ENCODE results near the gene WDR81. TPM values are rescaled to one million over a fixed set of nuclear protein-coding genes. Genes with fewer than 3 reads are reported as not detected.
A peak's percentile ranks its signal among the peaks of the same experiment; 100 is the strongest.

The WDR81 gene
- total and polyA plus RNA-seq, 2 donors (not counting 3 experiments of a cell fraction or from before 2014, with no cell fraction given) = 10.4 to 17.3 TPM

DNA sequence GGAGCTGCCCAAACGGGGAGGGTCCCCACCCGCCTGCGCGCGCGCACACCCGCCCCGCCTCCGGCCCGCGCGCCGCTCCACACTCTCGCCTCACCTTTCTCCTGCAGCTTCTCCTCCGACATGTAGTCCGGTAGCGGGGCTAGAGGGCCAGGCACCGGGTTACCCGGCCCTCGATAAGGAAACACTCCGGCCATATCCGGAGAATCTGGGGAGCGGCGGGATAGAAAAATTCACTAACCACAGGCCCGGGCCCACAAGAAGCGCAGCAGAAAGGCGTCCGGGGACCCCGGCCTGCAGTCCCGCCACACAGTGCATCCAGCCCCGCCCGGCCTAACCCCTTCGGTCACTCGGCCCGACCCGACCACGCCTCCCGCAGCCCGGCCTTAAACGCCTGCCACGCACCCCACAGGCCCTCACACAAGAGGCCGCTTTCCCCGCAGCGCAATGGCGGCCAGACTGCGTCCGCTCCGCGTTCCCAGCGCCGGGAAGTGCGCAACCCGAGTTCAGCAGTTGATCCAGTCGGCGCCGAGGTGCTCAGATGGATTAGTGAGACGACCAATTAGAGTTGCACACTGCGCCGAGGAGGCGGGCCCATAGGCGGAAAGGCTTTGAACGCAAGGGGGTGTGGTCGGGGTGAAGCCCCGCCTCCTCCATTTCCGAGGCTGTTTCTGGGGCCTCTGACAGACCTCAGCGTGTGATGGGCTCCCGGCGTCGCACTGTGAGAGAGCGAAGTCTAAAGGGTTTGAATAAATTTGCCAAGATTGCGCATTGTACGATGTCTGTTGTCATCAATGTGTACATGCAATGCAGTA lies 39.9 kb upstream of the WDR81 start, which contains the start of gene PRPF8:
PRPF8 (minus strand) TSS at position 490 of the 812 bp plus-strand sequence; CDS start at position 194, 296 bp downstream.
- peak within 1 kb of the TSS; percentile 77 for H2AFZ ChIP-seq (ENCODE audit: low read depth, low read length)
- no peaks in the 10 kb centered on the region for H3K9me3 ChIP-seq (replicated peaks; ENCODE audit: control insufficient read depth, insufficient read depth, low read length)
- peaks cover 8% of the 10 kb centered on the region for H3K4me1 ChIP-seq (ENCODE audit: control insufficient read depth, extremely low read depth, insufficient read depth, low read length)
- H3K4me2 ChIP-seq (ENCODE audit: insufficient read depth, low read length) = peak within 1 kb of the TSS; percentile 83
- ChIA-PET CTCF (interaction anchor here (0.8 to 1.5 kb wide), 8 partner anchors 15 to 99 kb away, joined by 3 to 7 read pairs (median 4); partner anchors contain the start of gene SCARF1), POLR2A (interaction anchor here (0.6 to 1.0 kb wide), 2 partner anchors 13 to 31 kb away, joined by 7 to 11 read pairs; no protein-coding TSS in a partner anchor)
- peaks cover 23% of the 10 kb centered on the region in 2 experiments for H3K36me3 ChIP-seq (ENCODE audit: control insufficient read depth in 2 of 2, extremely low read depth in 1 of 2, insufficient read depth in 2 of 2, low read length in 2 of 2)
- peak within 1 kb of the TSS; percentile 81 for H3K9ac ChIP-seq (replicated peaks; ENCODE audit: extremely low read depth, insufficient read depth, low read length)
- intact Hi-C loops (cut with micrococcal nuclease) = loop anchor here (1.0 to 2.0 kb wide), 3 partner anchors 26 to 36 kb away; partner anchors contain the start of genes RILP and TLCD2
- dilution Hi-C loops (cut with MboI; ENCODE audit: extremely low pct_ligation_motif_present, low sequenced_read_pairs) = no loop called here
- FAIRE-seq = peak; percentile 98
- peak; percentile 99 for DNase-seq (ENCODE audit: low read depth, low spot score)
- TF ChIP-seq POLR2AphosphoS5 (IDR thresholded peaks at IDR 0.05; ENCODE audit: insufficient read depth, low read depth, low read length) (peak; percentile 83), EZH2 (IDR thresholded peaks at IDR 0.05; ENCODE audit: borderline replicate concordance, low read depth, low read length, severe bottlenecking) (no peak), FOS (IDR thresholded peaks at IDR 0.05; ENCODE audit: borderline replicate concordance, insufficient read depth, low read length) (no peak), POLR2A (IDR thresholded peaks at IDR 0.05; ENCODE audit: low read depth, low read length) (peak; percentile 88), MYC (IDR thresholded peaks at IDR 0.05; ENCODE audit: low read depth, low read length) (no peak), GATA2 (IDR thresholded peaks at IDR 0.05; ENCODE audit: insufficient read depth, insufficient read length, low read depth, low read length) (no peak), JUN (IDR thresholded peaks at IDR 0.05; ENCODE audit: borderline replicate concordance, insufficient read depth, insufficient read length, low read depth) (no peak)
- TF ChIP-seq, protein P1, sequence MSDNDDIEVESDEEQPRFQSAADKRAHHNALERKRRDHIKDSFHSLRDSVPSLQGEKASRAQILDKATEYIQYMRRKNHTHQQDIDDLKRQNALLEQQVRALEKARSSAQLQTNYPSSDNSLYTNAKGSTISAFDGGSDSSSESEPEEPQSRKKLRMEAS (IDR thresholded peaks at IDR 0.05; ENCODE audit: insufficient read depth, insufficient read length) = no peak
- TF ChIP-seq, protein P2, sequence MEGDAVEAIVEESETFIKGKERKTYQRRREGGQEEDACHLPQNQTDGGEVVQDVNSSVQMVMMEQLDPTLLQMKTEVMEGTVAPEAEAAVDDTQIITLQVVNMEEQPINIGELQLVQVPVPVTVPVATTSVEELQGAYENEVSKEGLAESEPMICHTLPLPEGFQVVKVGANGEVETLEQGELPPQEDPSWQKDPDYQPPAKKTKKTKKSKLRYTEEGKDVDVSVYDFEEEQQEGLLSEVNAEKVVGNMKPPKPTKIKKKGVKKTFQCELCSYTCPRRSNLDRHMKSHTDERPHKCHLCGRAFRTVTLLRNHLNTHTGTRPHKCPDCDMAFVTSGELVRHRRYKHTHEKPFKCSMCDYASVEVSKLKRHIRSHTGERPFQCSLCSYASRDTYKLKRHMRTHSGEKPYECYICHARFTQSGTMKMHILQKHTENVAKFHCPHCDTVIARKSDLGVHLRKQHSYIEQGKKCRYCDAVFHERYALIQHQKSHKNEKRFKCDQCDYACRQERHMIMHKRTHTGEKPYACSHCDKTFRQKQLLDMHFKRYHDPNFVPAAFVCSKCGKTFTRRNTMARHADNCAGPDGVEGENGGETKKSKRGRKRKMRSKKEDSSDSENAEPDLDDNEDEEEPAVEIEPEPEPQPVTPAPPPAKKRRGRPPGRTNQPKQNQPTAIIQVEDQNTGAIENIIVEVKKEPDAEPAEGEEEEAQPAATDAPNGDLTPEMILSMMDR (IDR thresholded peaks at IDR 0.05; ENCODE audit: extremely low read depth in 1 of 2, insufficient read depth in 1 of 2, low read depth in 1 of 2, low read length in 2 of 2) = no peak
- peaks cover 37% of the 10 kb centered on the region for H3K79me2 ChIP-seq (ENCODE audit: control insufficient read depth, insufficient read depth, low read length)
- no peaks in the 10 kb centered on the region for H3K9me1 ChIP-seq (replicated peaks; ENCODE audit: control insufficient read depth, extremely low read depth, insufficient read depth, low read length)
- BruUV-seq (replicated peaks) = TSS peak; percentile 56
- peak within 1 kb of the TSS; percentile 71 to 95 (median 77) for H3K4me3 ChIP-seq (replicated peaks in 1 of 3; ENCODE audit: insufficient read depth in 1 of 3, low read depth in 1 of 3, low read length in 3 of 3)
- peak within 1 kb of the TSS; percentile 54 for H3K27ac ChIP-seq (ENCODE audit: insufficient read depth, low read depth, low read length)
- peaks cover 5% of the 10 kb centered on the region for H4K20me1 ChIP-seq (replicated peaks; ENCODE audit: control insufficient read depth, extremely low read depth, insufficient read depth, low read length)
- no peaks in the 10 kb centered on the region for H3K27me3 ChIP-seq (ENCODE audit: control insufficient read depth in 2 of 2, insufficient read depth in 2 of 2, low read length in 2 of 2)

Data from endothelial cell of umbilical vein (primary cell).